NB4 (cell line): ENCODE results near the gene RFXAP.

Experiments
- CTCF ChIP-seq: IDR thresholded peaks from one replicate; pipeline ENCODE4 v1.5.1; 2012; ENCODE audit warnings: low read depth, low read length
- POLR2A ChIP-seq: IDR thresholded peaks from 2 replicates; pipeline ENCODE4 v1.6.1; 2011; ENCODE audit warnings: mild to moderate bottlenecking; ENCODE audit not compliant: insufficient read length; ENCODE audit errors: extremely low read depth

- TF ChIP-seq CTCF (no peak), POLR2A (no peak)
Observed at GRCh38 chr13:36847606-36848005, 28.6 kb downstream of the RFXAP start.
